ENCODE results near the gene RAB37.

RAB37 gene

DNA sequence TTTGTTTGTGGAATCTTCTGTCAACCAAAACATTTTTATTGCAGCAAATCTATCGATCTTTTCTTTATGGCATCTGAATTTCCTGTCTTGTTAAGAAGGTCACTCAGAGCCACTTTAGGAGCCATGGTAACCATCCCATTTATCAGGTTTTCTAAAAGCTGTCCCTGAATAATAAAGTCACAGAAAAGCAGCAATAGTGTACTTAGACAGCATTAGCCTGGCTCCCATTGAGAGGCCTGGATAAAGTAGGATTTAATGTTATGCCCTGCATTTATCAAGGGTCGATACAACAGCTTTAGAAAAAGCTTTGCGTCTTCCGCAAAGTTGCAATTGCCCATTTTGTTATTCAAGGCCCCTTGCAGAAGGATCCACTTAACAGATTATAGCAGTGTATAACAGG, 14.3 kb upstream of the RAB37 start:
- no peak for DNase-seq (ENCODE audit: low read depth)
- TF ChIP-seq CTCF (conservative IDR thresholded peaks at IDR 0.05; ENCODE audit: control insufficient read depth, insufficient read depth, low read depth, low read length) = no peak

GRCh38 chr17:74723891-74724290, 13.2 kb upstream of the RAB37 start:
- no peak overlapping the region for H3K4me3 ChIP-seq (ENCODE audit: control insufficient read depth, low read depth, low read length)
- no peak for TF ChIP-seq CTCF (conservative IDR thresholded peaks at IDR 0.05; ENCODE audit: control insufficient read depth, insufficient read depth, low read depth, low read length)
- no peak for DNase-seq (ENCODE audit: low read depth)

More for the DNA sequence above, 14.3 kb upstream of the RAB37 start:
- no peak overlapping the region for H3K4me3 ChIP-seq (ENCODE audit: control insufficient read depth, low read depth, low read length)

DNA sequence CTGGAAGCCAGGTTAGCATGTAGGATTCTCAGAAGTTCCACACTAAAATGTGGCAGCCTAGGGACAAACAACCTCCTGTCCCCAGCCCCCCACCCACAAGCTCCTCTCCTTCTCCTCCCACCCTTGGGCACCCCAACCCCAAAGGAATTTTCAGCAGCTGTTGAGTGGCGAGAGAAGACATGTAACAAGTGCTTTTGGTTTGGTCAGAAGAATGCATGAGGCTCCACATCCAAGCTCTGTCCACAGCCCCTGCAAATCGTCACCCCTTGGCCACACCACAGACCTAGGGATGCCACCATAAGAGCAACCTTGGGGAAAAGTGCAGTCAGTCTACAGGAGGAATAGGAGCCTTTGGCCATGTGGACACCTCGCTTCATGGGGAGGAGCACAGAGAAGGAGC, 11.9 kb upstream of the RAB37 start:
- H3K4me3 ChIP-seq (ENCODE audit: control insufficient read depth, low read depth, low read length) = no peak overlapping the region
- no peak for TF ChIP-seq CTCF (conservative IDR thresholded peaks at IDR 0.05; ENCODE audit: control insufficient read depth, insufficient read depth, low read depth, low read length)
- no peak for DNase-seq (ENCODE audit: low read depth)

DNA sequence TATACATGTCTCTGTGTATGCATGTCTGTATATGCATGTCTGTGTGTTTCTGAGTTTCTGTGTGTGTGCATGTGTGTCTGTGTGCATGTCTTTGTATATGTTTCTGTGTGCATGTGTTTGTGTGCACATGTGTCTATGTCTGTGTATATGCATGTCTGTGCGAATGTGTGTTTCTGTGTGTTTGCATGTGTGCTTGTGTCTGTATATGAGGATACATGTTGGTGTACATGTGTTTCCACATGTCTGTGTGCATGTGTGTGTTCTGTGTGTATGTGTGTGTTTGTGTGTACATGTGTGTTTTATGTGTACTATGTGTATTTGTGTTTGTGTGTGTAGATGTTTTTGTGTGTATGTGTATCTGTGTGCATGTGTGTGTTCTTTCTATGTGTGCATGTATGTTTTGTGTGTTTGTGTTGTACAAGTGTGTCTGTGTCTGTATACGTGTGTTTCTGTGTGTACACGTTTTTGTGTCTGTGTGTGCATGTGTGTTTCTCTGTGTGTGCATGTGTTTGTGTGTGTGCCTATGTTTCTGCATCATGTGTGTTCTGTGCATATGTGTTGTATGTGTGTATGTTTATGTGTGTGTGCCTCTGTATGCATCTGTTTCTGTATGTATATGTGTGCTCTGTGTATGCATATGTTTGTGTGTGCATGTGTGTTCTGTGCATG, 8.9 kb upstream of the RAB37 start:
- H3K4me3 ChIP-seq (ENCODE audit: control insufficient read depth, low read depth, low read length) = no peak overlapping the region
- TF ChIP-seq CTCF (conservative IDR thresholded peaks at IDR 0.05; ENCODE audit: control insufficient read depth, insufficient read depth, low read depth, low read length) = no peak
- DNase-seq (ENCODE audit: low read depth) = no peak

GRCh38 chr17:74728702-74729075, 8.4 kb upstream of the RAB37 start:
- no peak for DNase-seq (ENCODE audit: low read depth)
- no peak for TF ChIP-seq CTCF (conservative IDR thresholded peaks at IDR 0.05; ENCODE audit: control insufficient read depth, insufficient read depth, low read depth, low read length)
- H3K4me3 ChIP-seq (ENCODE audit: control insufficient read depth, low read depth, low read length) = no peak overlapping the region

GRCh38 chr17:74729368-74729767, 7.7 kb upstream of the RAB37 start:
- no peak for DNase-seq (ENCODE audit: low read depth)
- H3K4me3 ChIP-seq (ENCODE audit: control insufficient read depth, low read depth, low read length) = no peak overlapping the region
- no peak for TF ChIP-seq CTCF (conservative IDR thresholded peaks at IDR 0.05; ENCODE audit: control insufficient read depth, insufficient read depth, low read depth, low read length)

GRCh38 chr17:74729866-74730265, 7.2 kb upstream of the RAB37 start:
- no peak for TF ChIP-seq CTCF (conservative IDR thresholded peaks at IDR 0.05; ENCODE audit: control insufficient read depth, insufficient read depth, low read depth, low read length)
- H3K4me3 ChIP-seq (ENCODE audit: control insufficient read depth, low read depth, low read length) = no peak overlapping the region
- no peak for DNase-seq (ENCODE audit: low read depth)

Data from fibroblast of mammary gland (primary cell).